Endodermal cell (in vitro differentiated cells): Measurements from ENCODE around the gene STK32B. TPM values are rescaled to one million over a fixed set of nuclear protein-coding genes. Genes with fewer than 3 reads are reported as not detected.

Experiments used
- DNase-seq: peaks from one replicate; pipeline ENCODE4 v3.0.0-alpha.2; 2017
- H3K27ac ChIP-seq: 2 replicates; pipeline ENCODE4 v1.5.1; 2013; ENCODE audit warnings: mild to moderate bottlenecking, low read depth, low read length, moderate library complexity
- H3K27me3 ChIP-seq: 2 replicates; pipeline ENCODE4 v1.6.1; 2013; ENCODE audit warnings: mild to moderate bottlenecking, low read length, moderate library complexity; ENCODE audit not compliant: insufficient read depth, control insufficient read depth, poor library complexity, severe bottlenecking
- H3K36me3 ChIP-seq: 2 replicates; pipeline ENCODE4 v1.7.0; 2013; ENCODE audit warnings: mild to moderate bottlenecking, low read length, moderate library complexity; ENCODE audit not compliant: control insufficient read depth, insufficient read depth
- H3K4me1 ChIP-seq: one replicate; pipeline ENCODE4 v1.7.0; 2013; ENCODE audit warnings: low read length; ENCODE audit not compliant: control insufficient read depth, insufficient read depth
- H3K4me3 ChIP-seq: 2 replicates; pipeline ENCODE4 v1.5.1; 2013; ENCODE audit warnings: mild to moderate bottlenecking, low read length, moderate library complexity
- H3K9ac ChIP-seq: 2 replicates; pipeline ENCODE4 v1.6.1; 2013; ENCODE audit warnings: mild to moderate bottlenecking, low read length, moderate library complexity; ENCODE audit not compliant: poor library complexity, severe bottlenecking; ENCODE audit errors: extremely low read depth
- H3K9me3 ChIP-seq: 2 replicates; pipeline ENCODE4 v1.6.1; 2013; ENCODE audit warnings: mild to moderate bottlenecking, low read length, moderate library complexity; ENCODE audit not compliant: control insufficient read depth
- H3K27ac Mint-ChIP-seq: 2 replicates; pipeline ENCODE4 v1.8.0; 2020; ENCODE audit warnings: mixed read lengths
- H3K27me3 Mint-ChIP-seq: 2 replicates; pipeline ENCODE4 v1.8.0; 2021; ENCODE audit warnings: mild to moderate bottlenecking, mixed read lengths; ENCODE audit not compliant: insufficient read depth
- H3K36me3 Mint-ChIP-seq: 2 replicates; pipeline ENCODE4 v1.8.0; 2020; ENCODE audit warnings: low read depth, mixed read lengths
- H3K4me1 Mint-ChIP-seq: 2 replicates; pipeline ENCODE4 v1.8.0; 2020; ENCODE audit warnings: mixed read lengths
- H3K4me3 Mint-ChIP-seq: 2 replicates; pipeline ENCODE4 v1.8.0; 2020; ENCODE audit warnings: mild to moderate bottlenecking, moderate library complexity, mixed read lengths
- H3K9me3 Mint-ChIP-seq: 2 replicates; pipeline ENCODE4 v1.8.0; 2020; ENCODE audit warnings: mild to moderate bottlenecking, mixed read lengths
- WGBS, 2 experiments: methylation state at CpG; one replicate each; pipeline versions ENCODE4 v1.1.5 to v1.1.7; 2013; ENCODE audit warnings: missing lambda C conversion rate in 2 of 2, mixed read lengths in 1 of 2; ENCODE audit not compliant: insufficient coverage in 1 of 2, insufficient read length in 1 of 2; 5-methylcytosine and 5-hydroxymethylcytosine counted together
- total RNA-seq, 2 donors: library from RNA; stranded (reverse); fragmentation: NEBNext Ultra II Directional in 1 of 2; extraction: Animal tissue kit (Norgen Biotek cat#: 25700) in 1 of 2; gene quantifications; 2 replicates in 1 of 2; 3 replicates in 1 of 2; pipeline ENCODE4 v1.2.1, GENCODE V29; 2021
- TF ChIP-seq, protein P1 (sequence below): fragments of 200-600 bp; sonication (generic); conservative IDR thresholded peaks from 2 replicates; pipeline ENCODE4 v1.5.0; 2021; ENCODE audit warnings: antibody characterized with exemption, mild to moderate bottlenecking

STK32B gene
- total RNA-seq, 2 donors from 2014 or later, result 1.4 to 1.5 TPM

DNA sequence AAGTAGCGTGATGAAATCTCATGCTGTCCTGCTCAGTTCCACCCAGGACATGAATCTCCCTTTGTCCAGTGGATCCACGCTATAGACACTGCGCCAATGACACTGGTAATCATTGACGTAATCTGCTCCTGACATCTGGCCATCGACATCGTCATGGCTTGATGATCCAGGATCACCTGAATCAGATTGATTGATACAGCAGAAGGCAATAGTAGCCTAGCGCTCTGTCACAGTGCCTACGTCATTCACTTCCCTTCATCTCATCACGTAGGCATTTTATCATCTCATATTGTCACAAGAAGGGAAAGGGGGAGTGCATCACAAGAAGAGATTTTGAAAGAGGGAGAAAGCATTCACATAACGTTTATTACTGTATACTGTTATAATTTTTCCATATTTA, 68.8 kb downstream of the STK32B start:
- no peak overlapping the region for H3K27ac ChIP-seq
- WGBS, 2 experiments, result 94 to 97% methylated on average over 6 to 9 of the region's 10 CpGs

DNA sequence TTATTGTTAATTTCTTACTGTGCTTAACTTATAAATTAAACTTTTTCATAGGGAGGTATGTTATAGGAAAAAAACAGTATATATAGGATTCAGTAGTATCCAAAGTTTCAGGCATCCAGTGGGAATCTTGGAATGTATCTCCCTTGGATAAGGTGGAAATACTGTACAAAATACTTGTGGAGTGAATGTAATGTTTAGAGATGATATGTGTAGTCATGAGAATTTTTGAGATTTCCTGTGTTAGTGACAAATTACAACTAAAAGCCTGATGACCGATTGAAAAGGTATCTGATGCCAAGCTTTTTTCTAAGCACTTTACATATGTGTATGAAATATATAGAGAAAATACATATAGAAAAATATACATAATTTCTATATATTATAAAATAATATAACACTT, 69.2 kb downstream of the STK32B start:
- WGBS, 2 experiments, result no CpG with 5 or more reads among the region's 1 CpG
- Mint-ChIP-seq H3K27ac (no peak overlapping the region), H3K4me1 (peaks cover 3% of the 10 kb centered on the region), H3K36me3 (no peaks in the 10 kb centered on the region), H3K9me3 (no peaks in the 10 kb centered on the region), H3K27me3 (peaks cover 3% of the 10 kb centered on the region), H3K4me3 (no peak overlapping the region)
- H3K4me1 ChIP-seq, result no peaks in the 10 kb centered on the region
- TF ChIP-seq, protein P1, sequence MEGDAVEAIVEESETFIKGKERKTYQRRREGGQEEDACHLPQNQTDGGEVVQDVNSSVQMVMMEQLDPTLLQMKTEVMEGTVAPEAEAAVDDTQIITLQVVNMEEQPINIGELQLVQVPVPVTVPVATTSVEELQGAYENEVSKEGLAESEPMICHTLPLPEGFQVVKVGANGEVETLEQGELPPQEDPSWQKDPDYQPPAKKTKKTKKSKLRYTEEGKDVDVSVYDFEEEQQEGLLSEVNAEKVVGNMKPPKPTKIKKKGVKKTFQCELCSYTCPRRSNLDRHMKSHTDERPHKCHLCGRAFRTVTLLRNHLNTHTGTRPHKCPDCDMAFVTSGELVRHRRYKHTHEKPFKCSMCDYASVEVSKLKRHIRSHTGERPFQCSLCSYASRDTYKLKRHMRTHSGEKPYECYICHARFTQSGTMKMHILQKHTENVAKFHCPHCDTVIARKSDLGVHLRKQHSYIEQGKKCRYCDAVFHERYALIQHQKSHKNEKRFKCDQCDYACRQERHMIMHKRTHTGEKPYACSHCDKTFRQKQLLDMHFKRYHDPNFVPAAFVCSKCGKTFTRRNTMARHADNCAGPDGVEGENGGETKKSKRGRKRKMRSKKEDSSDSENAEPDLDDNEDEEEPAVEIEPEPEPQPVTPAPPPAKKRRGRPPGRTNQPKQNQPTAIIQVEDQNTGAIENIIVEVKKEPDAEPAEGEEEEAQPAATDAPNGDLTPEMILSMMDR, result no peak
- no peak overlapping the region for H3K9ac ChIP-seq
- no peak overlapping the region for H3K27ac ChIP-seq
- H3K9me3 ChIP-seq, result peaks cover 5% of the 10 kb centered on the region
- DNase-seq, result no peak
- no peaks in the 10 kb centered on the region for H3K36me3 ChIP-seq
- no peak overlapping the region for H3K4me3 ChIP-seq
- H3K27me3 ChIP-seq, result no peaks in the 10 kb centered on the region

More for the DNA sequence above, 68.8 kb downstream of the STK32B start:
- Mint-ChIP-seq H3K4me1 (peaks cover 3% of the 10 kb centered on the region), H3K27me3 (peaks cover 3% of the 10 kb centered on the region), H3K4me3 (no peak overlapping the region), H3K9me3 (no peaks in the 10 kb centered on the region), H3K36me3 (no peaks in the 10 kb centered on the region), H3K27ac (no peak overlapping the region)
- DNase-seq, result no peak
- peaks cover 5% of the 10 kb centered on the region for H3K9me3 ChIP-seq
- H3K4me3 ChIP-seq, result no peak overlapping the region
- H3K4me1 ChIP-seq, result no peaks in the 10 kb centered on the region
- H3K9ac ChIP-seq, result no peak overlapping the region
- TF ChIP-seq, protein P1, result no peak
- H3K27me3 ChIP-seq, result no peaks in the 10 kb centered on the region
- H3K36me3 ChIP-seq, result no peaks in the 10 kb centered on the region

DNA sequence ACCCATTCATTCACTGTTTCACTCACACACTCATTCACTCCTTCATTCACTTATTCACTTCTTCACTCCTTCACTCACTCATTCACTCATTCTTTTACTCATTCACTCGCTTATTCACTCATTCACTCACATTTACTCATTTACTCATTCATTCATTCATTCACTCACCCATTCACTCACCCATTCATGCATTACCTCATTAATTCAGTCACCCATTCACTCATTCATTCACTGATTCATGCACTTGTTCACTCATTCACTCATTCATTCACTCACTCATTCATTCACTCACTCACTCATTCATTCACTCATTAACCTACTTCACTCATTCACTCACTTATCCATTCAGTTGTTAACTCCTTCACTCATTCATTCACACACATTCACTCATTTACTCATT, 70.8 kb downstream of the STK32B start:
- peaks cover 5% of the 10 kb centered on the region for H3K9me3 ChIP-seq
- peaks cover 1% of the 10 kb centered on the region for H3K4me1 ChIP-seq
- Mint-ChIP-seq H3K4me1 (peaks cover 7% of the 10 kb centered on the region), H3K36me3 (no peaks in the 10 kb centered on the region), H3K4me3 (no peak overlapping the region), H3K9me3 (no peaks in the 10 kb centered on the region), H3K27ac (no peak overlapping the region), H3K27me3 (peaks cover 3% of the 10 kb centered on the region)
- H3K27me3 ChIP-seq, result no peaks in the 10 kb centered on the region
- no peak overlapping the region for H3K4me3 ChIP-seq
- no peak overlapping the region for H3K9ac ChIP-seq
- no peak for DNase-seq
- H3K36me3 ChIP-seq, result no peaks in the 10 kb centered on the region
- H3K27ac ChIP-seq, result no peak overlapping the region
- 85 to 93% methylated on average over 1 of the region's 1 CpG for WGBS, 2 experiments
- TF ChIP-seq, protein P1, result no peak
